H9 (cell line): ENCODE measurements around the gene GPC3. TPM values are rescaled to one million over a fixed set of nuclear protein-coding genes. Genes with fewer than 3 reads are reported as not detected.

Experiments used
- DNase-seq: peaks from one replicate; pipeline ENCODE4 v3.0.0-alpha.2; 2017
- H2AFZ ChIP-seq: one replicate; pipeline ENCODE4 v1.6.1; 2013; ENCODE audit warnings: mild to moderate bottlenecking, low read length, control low read depth, moderate library complexity
- H2AK5ac ChIP-seq: 2 replicates; pipeline ENCODE4 v1.6.1; 2013; ENCODE audit warnings: low read length, control low read depth, mixed read lengths; ENCODE audit not compliant: insufficient read length
- H2BK120ac ChIP-seq: one replicate; pipeline ENCODE4 v1.6.1; 2013; ENCODE audit warnings: low read depth, mild to moderate bottlenecking, low read length, control low read depth, inconsistent platforms; ENCODE audit not compliant: poor library complexity, severe bottlenecking
- H2BK12ac ChIP-seq: 2 replicates; pipeline ENCODE4 v1.6.1; 2013; ENCODE audit warnings: low read length, control low read depth, mixed read lengths, low read depth; ENCODE audit not compliant: insufficient read length
- H2BK15ac ChIP-seq: 2 replicates; pipeline ENCODE4 v1.6.1; 2013; ENCODE audit warnings: low read depth, low read length, control low read depth
- H2BK20ac ChIP-seq: one replicate; pipeline ENCODE4 v1.6.1; 2013; ENCODE audit warnings: low read depth, mild to moderate bottlenecking, low read length, control low read depth, inconsistent platforms; ENCODE audit not compliant: poor library complexity, severe bottlenecking
- H2BK5ac ChIP-seq: 2 replicates; pipeline ENCODE4 v1.6.1; 2013; ENCODE audit warnings: low read length, control low read depth, mixed read lengths; ENCODE audit not compliant: insufficient read length
- H3K14ac ChIP-seq: 2 replicates; pipeline ENCODE4 v1.6.1; 2013; ENCODE audit warnings: low read length, control low read depth; ENCODE audit not compliant: insufficient read depth
- H3K18ac ChIP-seq: 2 replicates; pipeline ENCODE4 v1.6.1; 2013; ENCODE audit warnings: low read depth, mild to moderate bottlenecking, mixed read lengths, low read length, control low read depth; ENCODE audit not compliant: insufficient read length
- H3K23ac ChIP-seq: 2 replicates; pipeline ENCODE4 v1.6.1; 2013; ENCODE audit warnings: low read length, control low read depth, mixed read lengths, low read depth; ENCODE audit not compliant: insufficient read length
- H3K23me2 ChIP-seq: 2 replicates; pipeline ENCODE4 v1.6.1; 2013; ENCODE audit warnings: low read depth, mild to moderate bottlenecking, mixed read lengths, low read length, control low read depth; ENCODE audit not compliant: insufficient read length, poor library complexity, severe bottlenecking
- H3K27ac ChIP-seq: 2 replicates; pipeline ENCODE4 v1.5.1; 2013; ENCODE audit warnings: low read length, control low read depth, mixed read lengths, low read depth; ENCODE audit not compliant: insufficient read length
- H3K27me3 ChIP-seq: 2 replicates; pipeline ENCODE4 v1.6.1; 2013; ENCODE audit warnings: low read length, control low read depth, inconsistent platforms; ENCODE audit not compliant: insufficient read depth
- H3K4ac ChIP-seq: 2 replicates; pipeline ENCODE4 v1.6.1; 2013; ENCODE audit warnings: low read depth, mild to moderate bottlenecking, control low read depth, inconsistent platforms, low read length, moderate library complexity
- H3K4me1 ChIP-seq: 2 replicates; pipeline ENCODE4 v1.6.1; 2013; ENCODE audit warnings: low read length, control low read depth, inconsistent platforms; ENCODE audit not compliant: insufficient read depth
- H3K4me2 ChIP-seq: 2 replicates; pipeline ENCODE4 v1.6.1; 2013; ENCODE audit warnings: low read length, control low read depth, mixed read lengths; ENCODE audit not compliant: insufficient read length, insufficient read depth
- H3K56ac ChIP-seq: 2 replicates; pipeline ENCODE4 v1.6.1; 2013; ENCODE audit warnings: low read depth, mild to moderate bottlenecking, mixed read lengths, low read length, control low read depth; ENCODE audit not compliant: insufficient read length
- H3K79me1 ChIP-seq: 2 replicates; pipeline ENCODE4 v1.6.1; 2013; ENCODE audit warnings: low read depth, mild to moderate bottlenecking, moderate library complexity, low read length, control low read depth, inconsistent platforms; ENCODE audit not compliant: insufficient read depth, poor library complexity, severe bottlenecking
- H3K79me2 ChIP-seq: 2 replicates; pipeline ENCODE4 v1.6.1; 2013; ENCODE audit warnings: low read length, control low read depth, inconsistent platforms; ENCODE audit not compliant: insufficient read depth
- H3K9ac ChIP-seq: 2 replicates; pipeline ENCODE4 v1.6.1; 2013; ENCODE audit warnings: low read length, control low read depth, mixed read lengths; ENCODE audit not compliant: insufficient read length; ENCODE audit errors: extremely low read depth
- H3K9me3 ChIP-seq: one replicate; pipeline ENCODE4 v1.6.1; 2013; ENCODE audit warnings: low read depth, low read length, inconsistent platforms; ENCODE audit not compliant: control insufficient read depth
- H3T11ph ChIP-seq: one replicate; pipeline ENCODE4 v1.6.1; 2013; ENCODE audit warnings: mild to moderate bottlenecking, low read length, control low read depth, inconsistent platforms
- H4K20me1 ChIP-seq: one replicate; pipeline ENCODE4 v1.6.1; 2013; ENCODE audit not compliant: control insufficient read depth, insufficient read length, insufficient read depth
- H4K5ac ChIP-seq: 2 replicates; pipeline ENCODE4 v1.6.1; 2013; ENCODE audit warnings: low read depth, mild to moderate bottlenecking, mixed read lengths, low read length, control low read depth; ENCODE audit not compliant: insufficient read length
- H4K8ac ChIP-seq: replicated peaks from 2 replicates; pipeline ENCODE4 v1.6.1; 2013; ENCODE audit warnings: low read length, control low read depth, mixed read lengths, low read depth; ENCODE audit not compliant: insufficient read length
- H4K91ac ChIP-seq: 2 replicates; pipeline ENCODE4 v1.6.1; 2013; ENCODE audit warnings: low read depth, mild to moderate bottlenecking, moderate library complexity, mixed read lengths, low read length, control low read depth; ENCODE audit not compliant: insufficient read length
- H3K27ac Mint-ChIP-seq, 3 experiments: 2 replicates in 2 of 3; 3 replicates in 1 of 3; pipeline ENCODE4 v1.8.0; 2020 to 2021; ENCODE audit warnings: mixed read lengths in 3 of 3, mild to moderate bottlenecking in 1 of 3, moderate library complexity in 1 of 3
- H3K27me3 Mint-ChIP-seq: 2 replicates; pipeline ENCODE4 v1.8.0; 2021; ENCODE audit warnings: low read depth, mild to moderate bottlenecking, moderate library complexity, mixed read lengths
- H3K36me3 Mint-ChIP-seq, 3 experiments: 2 replicates in 2 of 3; 3 replicates in 1 of 3; pipeline ENCODE4 v1.8.0; 2020 to 2021; ENCODE audit warnings: low read depth in 3 of 3, mixed read lengths in 3 of 3; ENCODE audit not compliant: insufficient read depth in 1 of 3
- H3K4me1 Mint-ChIP-seq, 2 experiments: 2 replicates each; pipeline ENCODE4 v1.8.0; 2020; ENCODE audit warnings: mixed read lengths in 2 of 2
- H3K4me3 Mint-ChIP-seq, 2 experiments: 2 replicates in 1 of 2; 3 replicates in 1 of 2; pipeline ENCODE4 v1.8.0; 2020 to 2021; ENCODE audit warnings: mild to moderate bottlenecking in 2 of 2, mixed read lengths in 2 of 2, moderate library complexity in 1 of 2
- H3K9me3 Mint-ChIP-seq, 2 experiments: 2 replicates in 1 of 2; 3 replicates in 1 of 2; pipeline ENCODE4 v1.8.0; 2020; ENCODE audit warnings: mild to moderate bottlenecking in 2 of 2, mixed read lengths in 2 of 2, moderate library complexity in 1 of 2
- CTCF ChIP-seq: fragments of 200-600 bp; sonication (generic); conservative IDR thresholded peaks from 3 replicates; pipeline ENCODE4 v1.8.0; 2021; ENCODE audit warnings: antibody characterized with exemption, mild to moderate bottlenecking
- WGBS: extraction: QIAGEN DNeasy Blood & Tissue Kit; methylation state at CpG from one replicate; pipeline ENCODE4 v1.1.7; 2013; ENCODE audit warnings: missing lambda C conversion rate, low lambda C conversion rate, mixed read lengths; ENCODE audit not compliant: insufficient read length; ENCODE audit errors: extremely low coverage; 5-methylcytosine and 5-hydroxymethylcytosine counted together
- total RNA-seq: library from RNA; stranded (reverse); gene quantifications from 2 replicates; pipeline ENCODE4 v1.2.1, GENCODE V29; 2021

Gene GPC3
- total RNA-seq, 1 experiment from 2014 or later = 108 TPM

DNA sequence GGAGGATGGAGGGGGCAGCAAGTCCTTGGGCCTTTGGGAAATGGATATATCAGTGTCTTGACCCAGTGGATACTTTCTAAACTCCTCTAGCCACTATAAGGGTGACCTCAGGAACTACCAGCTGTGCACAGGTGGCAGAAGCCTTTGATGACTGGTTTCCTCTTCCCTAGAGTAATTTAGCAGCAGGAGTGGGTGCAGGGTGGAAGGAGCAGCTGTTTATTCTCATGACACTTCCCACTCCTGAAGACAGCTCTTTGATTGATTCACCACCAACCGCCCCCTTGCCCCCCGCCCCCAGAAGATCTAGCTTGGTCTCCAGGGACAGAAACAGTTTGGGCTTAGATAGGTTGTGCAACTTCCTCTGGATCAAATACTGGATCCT is 63.0 kb downstream of the GPC3 start:
- peaks cover 15% of the 10 kb centered on the region for H3K4me1 ChIP-seq
- H3K23me2 ChIP-seq = no peaks in the 10 kb centered on the region
- H3K4me2 ChIP-seq = no peak overlapping the region
- no peak overlapping the region for H3K23ac ChIP-seq
- no peak overlapping the region for H3K9ac ChIP-seq
- peaks cover 56 to 62% of the 10 kb centered on the region in 2 experiments for H3K4me1 Mint-ChIP-seq
- H3K79me1 ChIP-seq = no peaks in the 10 kb centered on the region
- no peak overlapping the region for H2BK120ac ChIP-seq
- no peaks in the 10 kb centered on the region for H3K79me2 ChIP-seq
- no peak for DNase-seq
- no peak overlapping the region; a peak in 1 of 7 replicates for H3K27ac Mint-ChIP-seq
- H4K5ac ChIP-seq = no peak overlapping the region
- no peak overlapping the region for H3T11ph ChIP-seq
- H3K27me3 Mint-ChIP-seq = no peaks in the 10 kb centered on the region
- H2AK5ac ChIP-seq = no peak overlapping the region
- no peak overlapping the region for H3K4ac ChIP-seq
- no CpG with 5 or more reads among the region's 2 CpGs for WGBS
- H2BK12ac ChIP-seq = no peak overlapping the region
- H3K27ac ChIP-seq = no peak overlapping the region
- no peak overlapping the region for H4K91ac ChIP-seq
- H2BK15ac ChIP-seq = no peak overlapping the region
- no peak overlapping the region for H2BK5ac ChIP-seq
- TF ChIP-seq CTCF = no peak
- peaks cover 0 to 14% (median under 1%) of the 10 kb centered on the region in 3 experiments; a peak in 4 of 7 replicates for H3K36me3 Mint-ChIP-seq
- H3K4me3 Mint-ChIP-seq = no peak overlapping the region
- H3K14ac ChIP-seq = no peak overlapping the region
- H2AFZ ChIP-seq = no peak overlapping the region
- H3K9me3 ChIP-seq = no peaks in the 10 kb centered on the region
- no peak overlapping the region for H3K56ac ChIP-seq
- no peaks in the 10 kb centered on the region for H4K20me1 ChIP-seq
- H4K8ac ChIP-seq = no peak overlapping the region
- H3K9me3 Mint-ChIP-seq = no peaks in the 10 kb centered on the region
- no peaks in the 10 kb centered on the region for H3K27me3 ChIP-seq
- H2BK20ac ChIP-seq = no peak overlapping the region
- no peak overlapping the region for H3K18ac ChIP-seq
